HepG2 (cell line): ENCODE measurements around the gene PBX2. TPM values are rescaled to one million over a fixed set of nuclear protein-coding genes. Genes with fewer than 3 reads are reported as not detected.

ENCODE experiments used
- AGO2 ChIP-seq: fragments of 200-400 bp; formaldehyde crosslinking; optimal IDR thresholded peaks from 2 replicates; pipeline ENCODE3; 2017; ENCODE audit warnings: mild to moderate bottlenecking, low read depth, low read length, moderate library complexity
- ATF1 ChIP-seq: IDR thresholded peaks from 2 replicates; pipeline ENCODE4 v1.6.1; 2016; ENCODE audit warnings: mild to moderate bottlenecking, control low read depth
- HDAC1 ChIP-seq: sonication (generic); formaldehyde crosslinking; IDR thresholded peaks from 2 replicates; pipeline ENCODE4 v1.5.1; 2020; ENCODE audit warnings: mild to moderate bottlenecking, missing genetic modification reagents
- HHEX ChIP-seq: IDR thresholded peaks from 2 replicates; pipeline ENCODE4 v1.6.1; 2016; ENCODE audit warnings: control low read depth
- JUND ChIP-seq: sonication (generic); formaldehyde crosslinking; IDR thresholded peaks from 2 replicates; pipeline ENCODE4 v1.8.0; 2022; ENCODE audit warnings: mild to moderate bottlenecking, missing genetic modification reagents
- MEF2D ChIP-seq: sonication (generic); formaldehyde crosslinking; IDR thresholded peaks from 2 replicates; pipeline ENCODE4 v1.5.1; 2020; ENCODE audit warnings: mild to moderate bottlenecking, missing genetic modification reagents
- NPAS2 ChIP-seq: sonication (generic); formaldehyde crosslinking; IDR thresholded peaks from 2 replicates; pipeline ENCODE4 v1.8.0; 2022; ENCODE audit warnings: mild to moderate bottlenecking, missing genetic modification reagents, borderline replicate concordance
- NR2F2 ChIP-seq: IDR thresholded peaks from 2 replicates; pipeline ENCODE4 v1.6.1; 2012; ENCODE audit warnings: low read depth, inconsistent platforms, borderline replicate concordance
- SALL1 ChIP-seq: sonication (generic); formaldehyde crosslinking; IDR thresholded peaks from 2 replicates; pipeline ENCODE4 v1.8.0; 2022; ENCODE audit warnings: mild to moderate bottlenecking, missing genetic modification reagents
- SKI ChIP-seq: fragments of 450-650 bp; IDR thresholded peaks from one replicate; pipeline ENCODE4 v1.6.1; 2018; ENCODE audit warnings: mild to moderate bottlenecking; ENCODE audit not compliant: partially characterized antibody
- SRY ChIP-seq: sonication (generic); formaldehyde crosslinking; IDR thresholded peaks from 2 replicates; pipeline ENCODE4 v1.8.0; 2022; ENCODE audit warnings: mild to moderate bottlenecking, missing genetic modification reagents
- ZEB1 ChIP-seq: IDR thresholded peaks from 2 replicates; pipeline ENCODE4 v1.6.1; 2012; ENCODE audit warnings: mild to moderate bottlenecking, low read depth, inconsistent platforms; ENCODE audit not compliant: insufficient replicate concordance
- ZNF383 ChIP-seq: sonication (generic); formaldehyde crosslinking; IDR thresholded peaks from 2 replicates; pipeline ENCODE4 v1.4.0; 2020; ENCODE audit warnings: missing genetic modification reagents, mild to moderate bottlenecking, borderline replicate concordance
- ZNF430 ChIP-seq: sonication (generic); formaldehyde crosslinking; IDR thresholded peaks from 2 replicates; pipeline ENCODE4 v1.9.0; 2021; ENCODE audit warnings: mild to moderate bottlenecking, missing genetic modification reagents
- ZNF598 ChIP-seq: sonication (generic); formaldehyde crosslinking; IDR thresholded peaks from 2 replicates; pipeline ENCODE4 v1.5.1; 2020; ENCODE audit warnings: mild to moderate bottlenecking, missing genetic modification reagents, borderline replicate concordance
- ZNF652 ChIP-seq: IDR thresholded peaks from 2 replicates; pipeline ENCODE4 v1.6.1; 2016; ENCODE audit warnings: low read depth, borderline replicate concordance
- ZNF746 ChIP-seq: sonication (generic); formaldehyde crosslinking; IDR thresholded peaks from 2 replicates; pipeline ENCODE4 v1.8.0; 2022; ENCODE audit warnings: mild to moderate bottlenecking, missing genetic modification reagents
- ZNF83 ChIP-seq: sonication (generic); formaldehyde crosslinking; IDR thresholded peaks from 2 replicates; pipeline ENCODE4 v1.4.0; 2020; ENCODE audit warnings: missing genetic modification reagents, mild to moderate bottlenecking, borderline replicate concordance
- polyA plus RNA-seq, 8 experiments: library from polyadenylated mRNA; depleted of rRNA in 3 of 8; stranded (reverse) in 7 of 8; unstranded in 1 of 8; fragments of >200 nt; fragmentation: Illumina TruSeq in 4 of 8; extraction: Trizol in 4 of 8; gene quantifications; 2 replicates each; pipeline versions ENCODE4 v1.2.1 to v1.2.3, GENCODE V29; 2011 to 2016; ENCODE audit warnings: low read depth in 4 of 8, missing spikeins in 1 of 8, mixed read lengths in 1 of 8; ENCODE audit not compliant: insufficient read depth in 1 of 8
- total RNA-seq, 5 experiments: library from RNA; depleted of rRNA; stranded (reverse); fragments of >200 nt; fragmentation: Illumina TruSeq; extraction: Trizol; gene quantifications; 2 replicates each; pipeline ENCODE4 v1.2.3, GENCODE V29; 2016; ENCODE audit warnings: low read depth in 1 of 5
- TF ChIP-seq, protein P1 (sequence below): sonication (generic); formaldehyde crosslinking; IDR thresholded peaks from 2 replicates; pipeline ENCODE4 v1.4.0; 2020; ENCODE audit warnings: missing genetic modification reagents, borderline replicate concordance
- TF ChIP-seq, protein P2 (sequence below): sonication (generic); formaldehyde crosslinking; IDR thresholded peaks from 2 replicates; pipeline ENCODE4 v1.5.1; 2020; ENCODE audit warnings: missing genetic modification reagents, mild to moderate bottlenecking, borderline replicate concordance
- TF ChIP-seq, protein P3 (sequence below): sonication (generic); formaldehyde crosslinking; IDR thresholded peaks from 2 replicates; pipeline ENCODE4 v1.8.1; 2023; ENCODE audit warnings: missing genetic modification reagents, mild to moderate bottlenecking, borderline replicate concordance
- TF ChIP-seq, protein P4 (sequence below): IDR thresholded peaks from 2 replicates; pipeline ENCODE4 v1.6.1; 2016; ENCODE audit warnings: mild to moderate bottlenecking

Gene PBX2
- total and polyA plus RNA-seq, 2 of the 13 experiments (the other 11 are each of a cell fraction or from before 2014, with no cell fraction given): 42.3 to 77.8 TPM

DNA sequence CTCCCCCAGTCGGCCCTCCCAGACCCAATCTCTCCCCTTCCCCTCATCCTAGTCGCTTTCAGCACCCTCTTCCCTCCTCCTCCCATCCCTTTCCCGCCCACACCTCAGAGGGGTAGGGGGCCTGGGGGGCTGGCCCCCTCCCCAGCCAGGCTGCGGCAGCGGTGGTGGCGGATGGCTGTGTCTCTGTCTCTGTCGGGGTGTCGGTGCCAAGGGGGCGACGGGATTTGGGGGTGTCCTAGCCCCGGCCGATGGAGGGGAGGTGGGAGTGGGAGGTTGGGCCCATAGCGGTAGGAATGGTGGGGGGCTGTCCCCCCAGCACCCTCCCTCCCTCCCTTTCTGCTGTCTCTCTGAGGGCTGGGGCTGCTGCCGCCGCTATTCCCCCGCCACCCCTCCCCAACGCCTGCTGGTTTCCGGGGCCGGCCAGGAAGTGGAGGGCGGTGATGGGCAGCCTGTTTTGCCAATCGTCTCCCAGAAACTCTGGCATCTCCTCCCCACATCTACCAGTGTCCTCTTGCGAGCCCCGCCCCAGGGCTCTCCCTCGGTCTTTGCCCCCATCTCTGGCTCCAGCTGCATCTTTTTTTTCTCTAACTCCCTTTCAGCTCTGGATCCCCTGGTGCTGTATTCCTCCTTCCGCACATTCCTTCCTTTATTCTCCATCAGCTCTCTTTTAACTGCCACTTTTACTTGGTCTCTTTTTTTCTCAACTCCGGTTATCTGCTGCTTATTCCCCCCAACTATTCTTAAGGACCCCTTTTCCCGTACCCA is 14.1 kb downstream of the PBX2 start, which contains the start of gene AGPAT1 (continued):
- TF ChIP-seq ZNF746: no peak
- TF ChIP-seq ZNF83: peak; percentile 82; the same call in 1 of the 2 replicates
- TF ChIP-seq ZNF430 (CRISPR knock-in tag): peak; percentile 70
- TF ChIP-seq, protein P1, sequence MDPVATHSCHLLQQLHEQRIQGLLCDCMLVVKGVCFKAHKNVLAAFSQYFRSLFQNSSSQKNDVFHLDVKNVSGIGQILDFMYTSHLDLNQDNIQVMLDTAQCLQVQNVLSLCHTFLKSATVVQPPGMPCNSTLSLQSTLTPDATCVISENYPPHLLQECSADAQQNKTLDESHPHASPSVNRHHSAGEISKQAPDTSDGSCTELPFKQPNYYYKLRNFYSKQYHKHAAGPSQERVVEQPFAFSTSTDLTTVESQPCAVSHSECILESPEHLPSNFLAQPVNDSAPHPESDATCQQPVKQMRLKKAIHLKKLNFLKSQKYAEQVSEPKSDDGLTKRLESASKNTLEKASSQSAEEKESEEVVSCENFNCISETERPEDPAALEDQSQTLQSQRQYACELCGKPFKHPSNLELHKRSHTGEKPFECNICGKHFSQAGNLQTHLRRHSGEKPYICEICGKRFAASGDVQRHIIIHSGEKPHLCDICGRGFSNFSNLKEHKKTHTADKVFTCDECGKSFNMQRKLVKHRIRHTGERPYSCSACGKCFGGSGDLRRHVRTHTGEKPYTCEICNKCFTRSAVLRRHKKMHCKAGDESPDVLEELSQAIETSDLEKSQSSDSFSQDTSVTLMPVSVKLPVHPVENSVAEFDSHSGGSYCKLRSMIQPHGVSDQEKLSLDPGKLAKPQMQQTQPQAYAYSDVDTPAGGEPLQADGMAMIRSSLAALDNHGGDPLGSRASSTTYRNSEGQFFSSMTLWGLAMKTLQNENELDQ (CRISPR knock-in tag): no peak
- 0 out of 2 replicates have a peak, but pooled peaks have one; percentile 53 for TF ChIP-seq MEF2D (CRISPR knock-in tag)
- no peak for TF ChIP-seq HHEX
- TF ChIP-seq ZNF598 (CRISPR knock-in tag): peak; percentile 87; the same call in 1 of the 2 replicates
- peak; percentile 69; the same call in 1 of the 2 replicates for TF ChIP-seq SALL1 (CRISPR knock-in tag)
- TF ChIP-seq NR2F2: no peak
- TF ChIP-seq AGO2: peak; percentile 89
- TF ChIP-seq, protein P2, sequence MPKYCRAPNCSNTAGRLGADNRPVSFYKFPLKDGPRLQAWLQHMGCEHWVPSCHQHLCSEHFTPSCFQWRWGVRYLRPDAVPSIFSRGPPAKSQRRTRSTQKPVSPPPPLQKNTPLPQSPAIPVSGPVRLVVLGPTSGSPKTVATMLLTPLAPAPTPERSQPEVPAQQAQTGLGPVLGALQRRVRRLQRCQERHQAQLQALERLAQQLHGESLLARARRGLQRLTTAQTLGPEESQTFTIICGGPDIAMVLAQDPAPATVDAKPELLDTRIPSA: no peak
- TF ChIP-seq NPAS2: no peak
- TF ChIP-seq ATF1 (CRISPR knock-in tag): 0 out of 2 replicates have a peak, but pooled peaks have one; percentile 25
- TF ChIP-seq SRY (CRISPR knock-in tag): no peak; the same call in 1 of the 2 replicates
- TF ChIP-seq ZNF383 (CRISPR knock-in tag): no peak
- TF ChIP-seq HDAC1: no peak; the same call in 1 of the 2 replicates
- no peak for TF ChIP-seq ZNF652 (CRISPR knock-in tag)
- TF ChIP-seq, protein P3, sequence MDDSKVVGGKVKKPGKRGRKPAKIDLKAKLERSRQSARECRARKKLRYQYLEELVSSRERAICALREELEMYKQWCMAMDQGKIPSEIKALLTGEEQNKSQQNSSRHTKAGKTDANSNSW: no peak
- no peak for TF ChIP-seq JUND
- TF ChIP-seq, protein P4, sequence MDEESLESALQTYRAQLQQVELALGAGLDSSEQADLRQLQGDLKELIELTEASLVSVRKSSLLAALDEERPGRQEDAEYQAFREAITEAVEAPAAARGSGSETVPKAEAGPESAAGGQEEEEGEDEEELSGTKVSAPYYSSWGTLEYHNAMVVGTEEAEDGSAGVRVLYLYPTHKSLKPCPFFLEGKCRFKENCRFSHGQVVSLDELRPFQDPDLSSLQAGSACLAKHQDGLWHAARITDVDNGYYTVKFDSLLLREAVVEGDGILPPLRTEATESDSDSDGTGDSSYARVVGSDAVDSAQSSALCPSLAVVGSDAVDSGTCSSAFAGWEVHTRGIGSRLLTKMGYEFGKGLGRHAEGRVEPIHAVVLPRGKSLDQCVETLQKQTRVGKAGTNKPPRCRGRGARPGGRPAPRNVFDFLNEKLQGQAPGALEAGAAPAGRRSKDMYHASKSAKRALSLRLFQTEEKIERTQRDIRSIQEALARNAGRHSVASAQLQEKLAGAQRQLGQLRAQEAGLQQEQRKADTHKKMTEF (CRISPR knock-in tag): peak; percentile 53
- no peak for TF ChIP-seq ZEB1
- TF ChIP-seq SKI: no peak
